Astrocyte of the cerebellum (primary cell): Measurements from ENCODE around the gene CCDC107.
"Not testable (repeated sequence)": the region's sequence is repeated elsewhere in the genome, so short reads cannot be mapped to it uniquely, and the experiment has no call there.

ENCODE experiments used
- DNase-seq: peaks from one replicate; pipeline ENCODE4 v3.0.0-alpha.2; 2011; ENCODE audit warnings: low read depth
- H3K4me3 ChIP-seq: 2 replicates; pipeline ENCODE4 v1.5.1; 2011; ENCODE audit warnings: mild to moderate bottlenecking, low read depth, low read length, moderate library complexity
- CTCF ChIP-seq: IDR thresholded peaks from 2 replicates; pipeline ENCODE4 v1.5.1; 2012; ENCODE audit warnings: low read length, low read depth, moderate library complexity, mild to moderate bottlenecking; ENCODE audit errors: missing control alignments
- in situ Hi-C: cut with HindIII; loops from 2 replicates; pipeline ENCODE4 v1.10.0; 2017; ENCODE audit warnings: low sequenced_read_pairs

CCDC107 gene

GRCh38 chr9:35639631-35640030 is 18.5 kb upstream of the CCDC107 start:
- no peak for TF ChIP-seq CTCF
- in situ Hi-C loops: no loop called here
- no peak overlapping the region for H3K4me3 ChIP-seq
- no peak for DNase-seq

GRCh38 chr9:35640431-35640830 is 17.7 kb upstream of the CCDC107 start:
- H3K4me3 ChIP-seq, in situ Hi-C loops, DNase-seq: not testable (repeated sequence)

GRCh38 chr9:35641478-35641877 is 16.6 kb upstream of the CCDC107 start:
- DNase-seq, in situ Hi-C loops, H3K4me3 ChIP-seq: not testable (repeated sequence)

GRCh38 chr9:35643046-35643445 is 15.0 kb upstream of the CCDC107 start:
- no peak overlapping the region for H3K4me3 ChIP-seq
- TF ChIP-seq CTCF: no peak
- no peak for DNase-seq
- in situ Hi-C loops: no loop called here

DNA sequence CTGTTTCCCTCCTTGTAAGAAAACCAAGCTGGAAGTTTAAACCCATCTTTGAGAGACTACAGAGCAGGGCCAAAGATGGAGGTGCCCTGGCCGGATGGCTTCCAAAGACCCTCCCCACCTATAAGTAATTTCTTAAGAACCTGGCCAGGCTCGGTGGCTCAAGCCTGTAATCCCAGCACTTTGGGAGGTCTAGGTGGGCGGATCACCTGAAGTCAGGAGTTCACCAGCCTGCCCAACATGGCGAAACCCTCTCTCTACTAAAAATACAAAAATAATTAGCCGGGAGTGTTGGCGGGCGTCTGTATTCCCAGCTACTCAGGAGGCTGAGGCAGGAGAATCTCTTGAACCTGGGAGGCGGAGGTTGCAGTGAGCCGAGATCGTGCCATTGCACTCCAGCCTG is 12.4 kb upstream of the CCDC107 start:
- in situ Hi-C loops, DNase-seq: not testable (repeated sequence)
- peak overlapping the region; percentile 61 for H3K4me3 ChIP-seq

GRCh38 chr9:35646153-35646532 is 11.9 kb upstream of the CCDC107 start:
- peak; percentile 25 for TF ChIP-seq CTCF
- no peak for DNase-seq
- peak overlapping the region; percentile 61 for H3K4me3 ChIP-seq
- in situ Hi-C loops: no loop called here

DNA sequence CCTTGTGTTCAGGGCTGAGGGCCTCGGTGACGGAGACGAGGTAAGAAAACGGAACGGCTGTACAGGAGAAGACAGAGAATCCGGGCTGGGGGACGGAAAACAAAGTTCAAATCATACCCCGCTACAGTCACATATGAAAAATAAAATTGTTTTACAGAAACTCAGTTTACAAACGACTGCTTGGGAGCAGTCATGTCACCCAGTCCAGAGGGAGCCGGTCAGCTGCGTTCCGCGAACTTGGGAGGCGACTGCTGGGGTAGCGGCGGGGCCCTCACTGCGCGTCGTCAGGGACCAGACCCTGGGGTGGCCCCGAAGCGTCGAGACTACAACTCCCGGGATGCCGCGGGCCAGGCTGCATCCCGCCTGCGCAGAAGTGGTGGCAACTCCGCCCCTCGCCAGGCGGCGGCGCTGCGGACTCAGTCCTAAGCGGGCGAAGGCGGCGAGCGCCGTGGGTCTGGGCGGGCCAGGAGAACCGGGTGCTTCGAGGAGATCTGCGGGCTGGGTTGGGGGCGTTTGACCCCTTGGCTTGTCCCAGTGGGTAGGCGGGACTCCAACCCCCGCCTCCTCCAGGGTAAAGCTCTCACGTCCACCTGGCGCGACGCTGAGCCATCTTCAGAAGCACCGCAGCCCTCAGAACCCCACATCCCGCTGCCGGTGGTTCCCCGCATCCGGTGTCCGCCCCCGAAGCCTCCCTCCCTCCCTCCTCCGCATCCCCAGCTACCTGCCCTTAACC is 11.4 kb upstream of the CCDC107 start:
- H3K4me3 ChIP-seq: peak overlapping the region; percentile 61
- TF ChIP-seq CTCF: peak; percentile 84
- DNase-seq: peak; percentile 55
- in situ Hi-C loops: no loop called here

- no peak for DNase-seq
- H3K4me3 ChIP-seq: no peak overlapping the region
- no peak for TF ChIP-seq CTCF
- in situ Hi-C loops: no loop called here
These were observed 8.4 kb upstream of the CCDC107 start for GRCh38 chr9:35649431-35650340.
